GOT3 (cell line): ENCODE data around the gene BTN3A1.
"Not testable (repeated sequence)": the region's sequence is repeated elsewhere in the genome, so short reads cannot be mapped to it uniquely, and the experiment has no call there.

Source experiments
- DNase-seq: peaks from one replicate; lab custom pipeline; 2025; ENCODE audit warnings: mixed read lengths; lab: John Stamatoyannopoulos, UW

Gene BTN3A1

DNA sequence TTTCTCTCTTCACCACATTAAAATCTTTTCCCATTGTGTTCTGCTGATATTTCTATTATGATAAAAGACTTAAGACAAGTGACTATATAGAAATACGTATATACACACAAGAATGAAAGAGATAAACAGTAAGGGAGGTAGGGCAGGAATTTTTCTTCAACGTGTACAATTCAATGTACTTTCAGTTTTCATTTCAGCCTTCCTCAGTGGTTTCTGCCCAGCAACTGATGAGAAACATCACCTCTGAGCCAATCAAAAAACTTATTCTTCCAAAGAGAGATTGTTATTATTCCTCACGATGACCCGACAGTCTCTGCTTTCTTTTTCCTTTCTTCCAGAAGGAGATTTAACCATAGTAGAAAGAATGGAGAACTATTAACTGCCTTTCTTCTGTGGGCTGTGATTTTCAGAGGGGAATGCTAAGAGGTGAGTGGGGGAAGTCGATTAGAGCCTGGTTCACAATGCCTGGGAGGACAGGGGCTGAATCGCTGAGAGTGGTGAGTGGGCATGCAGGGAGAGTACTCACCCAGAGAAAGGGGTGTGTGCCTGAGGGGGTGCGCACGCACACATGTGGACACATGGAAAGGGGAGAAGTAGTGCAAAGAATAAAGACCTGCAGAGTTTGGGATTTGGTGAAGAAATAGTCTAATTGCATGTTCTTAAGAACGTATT is at the start of gene BTN3A1:
Gene BTN3A1 (plus strand): TSS at position 289 of the 672 bp plus-strand sequence. CDS start 3,289 bp downstream, outside the sequence.
- peak; percentile 42 for DNase-seq

DNA sequence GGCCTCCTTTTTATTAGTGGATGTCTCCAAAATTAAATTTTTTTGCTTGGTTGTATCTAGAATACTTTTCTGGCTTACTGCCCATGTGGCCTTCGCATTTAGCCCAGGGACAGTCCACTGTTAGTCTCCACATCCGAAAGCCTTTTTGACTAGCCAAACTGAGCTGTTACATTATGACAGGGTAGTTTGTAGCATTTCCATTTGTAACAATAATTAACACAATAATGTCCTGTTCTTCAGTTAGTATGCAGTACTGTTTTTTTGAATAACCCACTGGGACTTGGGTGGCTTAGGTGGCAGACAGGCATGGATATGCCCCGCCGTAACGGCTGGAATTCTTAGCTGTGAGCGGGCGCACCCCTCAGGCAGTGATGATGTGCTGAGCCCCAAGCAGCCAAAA is 49.8 kb upstream of the BTN3A1 start:
- no peak for DNase-seq

DNA sequence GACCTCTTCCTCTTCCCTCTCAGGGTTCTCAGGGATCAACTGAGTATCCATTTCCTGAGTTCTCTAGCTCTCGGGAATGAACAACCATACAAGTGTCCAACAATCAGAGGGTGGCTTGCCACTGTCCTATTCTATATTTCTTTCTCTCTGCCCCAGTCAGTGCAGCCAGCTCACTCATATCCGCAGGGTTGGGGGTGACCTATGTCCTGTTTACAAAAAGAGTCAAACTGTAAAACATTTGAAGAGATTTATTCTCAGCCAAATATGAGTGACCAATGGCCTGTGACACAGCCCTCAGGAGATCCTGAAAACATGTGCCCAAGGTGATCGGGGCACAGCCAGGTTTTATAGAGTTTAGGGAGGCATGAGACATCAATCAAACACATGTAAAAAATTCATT is 47.9 kb upstream of the BTN3A1 start:
- DNase-seq = no peak

DNA sequence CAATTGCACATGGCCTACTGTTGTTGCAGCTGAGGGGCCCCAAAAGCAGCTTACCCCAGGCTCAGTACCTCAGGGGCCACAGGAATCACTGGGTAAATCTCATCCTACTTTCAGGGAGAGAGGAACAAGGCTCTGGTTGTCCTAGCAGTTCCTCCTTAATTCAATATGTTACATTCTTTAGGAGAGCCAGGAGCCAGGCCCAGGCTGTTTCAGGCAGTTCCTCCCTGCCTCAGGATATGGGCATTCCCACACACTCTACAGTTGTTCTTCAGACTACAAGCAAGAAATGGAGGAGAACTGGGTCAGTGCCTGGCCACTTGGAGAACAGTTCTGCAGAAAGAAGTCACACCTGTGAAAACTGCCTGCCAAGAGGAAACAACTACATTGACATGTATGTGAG is 46.7 kb upstream of the BTN3A1 start:
- no peak for DNase-seq

DNA sequence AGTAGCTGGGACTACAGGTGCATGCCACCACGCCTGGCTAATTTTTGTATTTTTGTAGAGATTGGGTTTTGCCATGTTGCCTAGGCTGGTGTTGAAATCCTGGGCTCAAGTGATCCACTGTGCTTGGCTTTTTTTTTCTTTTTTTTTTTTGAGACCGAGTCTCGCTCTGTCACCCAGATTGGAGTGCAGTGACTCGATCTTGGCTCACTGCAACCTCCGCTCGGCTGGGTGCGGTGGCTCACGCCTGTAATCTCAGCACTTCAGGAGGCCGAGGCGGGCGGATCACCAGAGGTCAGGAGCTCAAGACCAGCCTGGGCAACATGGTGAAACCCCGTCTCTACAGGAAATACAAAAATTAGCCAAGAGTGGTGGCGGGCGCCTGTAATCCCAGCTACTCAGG is 44.5 kb upstream of the BTN3A1 start:
- DNase-seq = not testable (repeated sequence)

DNA sequence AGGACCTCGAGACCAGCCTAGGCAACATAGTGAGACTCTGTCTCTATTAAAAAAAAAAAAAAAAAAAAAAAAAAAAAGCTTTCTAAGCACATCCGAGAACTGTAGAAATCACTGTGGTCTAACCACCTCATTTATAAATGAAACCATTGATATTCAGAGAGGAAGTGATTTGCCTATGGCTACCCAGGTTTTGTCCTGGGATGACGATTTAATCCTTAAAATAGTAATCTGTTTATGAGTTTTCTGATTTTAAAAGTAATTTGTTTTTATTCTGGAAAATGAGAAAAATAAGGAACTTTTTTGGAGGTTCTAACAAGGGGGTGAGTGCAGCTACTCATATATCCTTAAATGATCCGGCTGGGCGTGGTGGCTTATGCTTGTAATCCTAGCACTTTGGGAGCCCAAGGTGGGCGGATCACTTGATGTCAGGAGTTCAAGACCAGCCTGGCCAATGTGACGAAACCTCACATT is 43.5 kb upstream of the BTN3A1 start:
- no peak for DNase-seq

DNA sequence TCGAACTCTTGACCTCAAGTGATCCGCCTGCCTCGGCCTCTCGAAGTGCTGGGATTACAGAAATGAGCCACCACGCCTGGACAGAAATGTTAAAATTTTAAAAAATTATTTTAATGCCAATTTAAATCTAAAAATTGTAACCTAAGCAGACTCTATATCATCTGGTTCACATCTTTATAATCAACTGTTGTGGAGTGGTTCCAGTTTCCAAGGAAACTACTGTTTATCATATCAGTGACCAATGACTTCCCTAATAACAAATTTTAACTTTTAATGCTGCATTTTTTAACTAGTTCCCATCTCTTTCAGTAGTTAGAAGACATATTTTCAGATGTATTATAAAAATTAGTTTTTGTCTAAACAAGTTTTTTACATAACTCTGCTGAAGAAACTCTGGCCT is 42.3 kb upstream of the BTN3A1 start:
- no peak for DNase-seq

DNA sequence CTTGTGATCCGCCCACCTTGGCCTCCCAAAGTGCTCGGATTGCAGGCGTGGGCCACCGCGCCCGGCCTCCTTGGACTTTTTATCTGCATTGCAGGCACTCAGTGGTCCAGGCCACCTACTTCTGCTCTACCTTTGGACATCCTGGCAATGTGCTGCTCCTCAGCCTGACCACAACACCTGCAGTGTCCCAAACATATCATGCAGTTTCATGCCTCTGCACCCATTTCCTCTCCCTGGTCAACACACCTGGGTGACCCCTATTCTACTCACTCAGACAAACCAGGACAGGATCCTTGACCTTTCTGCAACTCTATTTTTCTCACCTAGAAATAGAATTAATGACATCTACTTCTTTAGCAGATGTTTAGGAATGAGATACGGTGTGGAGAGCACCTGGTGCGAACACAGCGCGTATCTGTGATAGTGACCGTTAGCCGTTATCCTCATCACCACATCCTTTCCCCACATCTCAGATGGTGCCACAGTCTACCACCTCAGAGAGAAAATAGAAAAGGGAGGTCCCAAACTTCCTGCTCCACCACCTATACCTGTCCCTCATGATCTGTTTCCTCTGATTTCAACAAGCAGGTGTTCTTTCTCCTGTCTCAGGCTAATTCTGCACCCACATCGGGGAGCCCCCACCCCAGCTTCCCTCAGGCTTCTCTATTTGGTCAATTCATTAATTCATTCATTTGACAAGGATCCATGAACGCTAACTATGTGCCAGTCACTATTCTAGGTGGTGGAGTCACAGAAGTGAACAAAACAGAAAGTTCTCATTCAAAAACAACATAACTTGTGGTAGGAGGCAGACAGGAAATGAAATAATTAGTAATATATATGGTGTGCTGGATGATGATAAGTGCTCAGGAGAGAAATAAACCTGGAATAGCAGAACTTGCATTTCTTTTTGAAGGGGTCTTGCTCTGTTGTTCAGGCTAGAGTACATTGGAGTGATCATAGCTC is 41.3 kb upstream of the BTN3A1 start:
- DNase-seq = no peak

DNA sequence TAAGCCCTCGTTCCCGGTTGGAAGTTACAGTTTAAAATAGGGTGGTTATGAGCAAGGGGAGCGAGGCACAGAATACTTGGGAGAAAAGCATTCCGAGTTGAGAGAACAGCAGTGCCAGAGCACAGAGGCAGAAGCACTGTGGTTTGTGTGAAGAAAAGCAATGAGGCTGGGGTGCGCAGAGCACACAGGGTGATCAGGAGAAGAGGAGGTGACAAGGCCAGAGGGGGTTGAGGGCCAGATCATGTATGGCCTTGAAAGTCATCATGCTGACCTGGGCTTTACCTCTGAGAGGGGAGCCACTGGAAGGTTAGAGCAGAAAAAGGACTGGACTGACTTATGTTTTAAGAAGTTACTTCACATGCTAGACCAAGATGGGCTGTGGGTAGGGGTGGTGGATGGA is 40.5 kb upstream of the BTN3A1 start:
- DNase-seq = no peak

DNA sequence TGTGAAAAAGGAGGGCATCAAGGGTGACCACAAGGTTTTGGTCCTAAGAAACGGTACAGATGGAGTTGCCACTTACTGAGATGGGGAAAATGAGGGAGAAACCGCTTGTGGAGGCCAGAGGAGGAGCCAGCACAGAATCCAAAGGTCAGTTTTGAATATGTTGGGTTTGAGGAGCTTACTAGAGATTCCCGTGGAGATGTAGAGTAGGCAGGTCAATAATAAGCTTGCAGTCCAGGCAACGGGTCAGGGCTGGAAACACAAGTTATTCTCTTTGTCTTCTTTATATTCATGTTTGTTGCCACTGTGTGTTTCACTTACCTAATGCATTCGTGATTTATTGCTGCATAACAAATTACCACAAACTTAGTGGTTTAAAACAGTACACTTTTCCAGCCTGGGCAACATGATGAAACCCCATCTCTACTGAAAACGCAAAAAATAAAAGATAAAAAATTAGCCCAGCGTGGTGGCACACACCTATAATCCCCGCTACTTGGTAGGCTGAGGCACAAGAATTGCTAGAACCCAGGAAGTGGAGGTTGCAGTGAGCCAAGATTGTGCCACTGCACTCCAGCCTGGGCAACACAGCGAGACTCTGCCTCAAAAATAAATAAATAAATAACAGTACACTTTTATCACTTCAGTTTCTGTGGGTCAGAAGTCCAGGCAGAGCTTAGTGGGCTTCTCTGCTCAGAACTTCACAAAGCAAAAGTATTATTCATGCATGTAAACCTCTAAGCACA is 39.8 kb upstream of the BTN3A1 start:
- no peak for DNase-seq

DNA sequence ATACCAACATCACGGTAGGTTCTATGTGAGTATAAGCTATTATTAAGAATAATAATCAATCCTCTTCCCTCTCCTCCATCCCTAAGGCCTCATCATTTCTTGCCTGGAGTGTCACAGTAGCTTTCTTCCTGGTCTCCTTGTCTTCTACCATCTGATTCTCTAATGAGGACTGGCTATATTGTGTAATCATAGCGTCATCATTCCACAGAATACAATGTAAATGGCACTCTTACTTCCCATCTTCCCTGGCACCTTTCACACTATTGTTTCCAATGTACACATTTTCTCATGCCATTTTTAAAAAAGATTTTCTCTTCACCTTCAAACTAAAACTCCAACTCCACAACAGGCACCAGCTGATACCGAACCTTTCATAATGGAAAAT is 39.2 kb upstream of the BTN3A1 start:
- DNase-seq = no peak

DNA sequence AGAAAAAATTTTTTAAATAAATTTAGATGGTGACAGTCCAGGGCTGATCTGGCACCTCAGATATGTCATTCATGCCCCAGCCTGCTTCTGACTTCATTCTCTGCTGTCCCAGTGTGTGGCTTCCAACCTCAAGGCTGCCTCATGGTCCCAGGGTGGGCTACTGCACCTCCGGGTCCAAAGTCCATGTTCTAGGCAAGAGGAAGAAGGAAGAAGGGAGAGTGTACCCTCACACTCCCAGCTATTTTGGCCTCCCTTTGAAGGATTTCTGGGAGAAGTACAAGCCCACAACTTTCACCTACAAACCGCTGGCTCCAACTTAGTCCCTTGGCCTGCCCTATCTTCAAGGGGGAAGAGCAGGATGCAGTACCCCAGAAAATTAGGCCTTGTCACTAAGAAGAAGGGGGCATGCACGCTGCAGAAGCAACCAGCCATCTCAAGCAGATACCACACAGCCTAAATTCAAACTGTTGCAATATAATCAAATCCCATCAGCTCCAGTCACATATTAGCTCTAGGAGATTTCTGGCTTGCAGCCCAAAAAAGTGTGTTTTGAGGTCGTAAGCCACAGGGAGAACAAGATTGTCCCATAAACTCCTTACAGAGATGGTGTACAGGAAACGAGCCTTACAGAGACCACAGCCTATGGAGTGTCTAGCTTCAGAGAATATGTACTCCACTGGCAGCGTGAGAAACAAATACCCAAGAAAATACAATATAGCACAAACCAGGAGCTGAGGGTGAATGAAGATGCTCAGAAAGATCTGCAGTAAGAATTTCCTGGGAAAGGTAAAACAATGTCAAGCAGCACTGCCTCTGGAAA is 38.0 kb upstream of the BTN3A1 start:
- DNase-seq = no peak

DNA sequence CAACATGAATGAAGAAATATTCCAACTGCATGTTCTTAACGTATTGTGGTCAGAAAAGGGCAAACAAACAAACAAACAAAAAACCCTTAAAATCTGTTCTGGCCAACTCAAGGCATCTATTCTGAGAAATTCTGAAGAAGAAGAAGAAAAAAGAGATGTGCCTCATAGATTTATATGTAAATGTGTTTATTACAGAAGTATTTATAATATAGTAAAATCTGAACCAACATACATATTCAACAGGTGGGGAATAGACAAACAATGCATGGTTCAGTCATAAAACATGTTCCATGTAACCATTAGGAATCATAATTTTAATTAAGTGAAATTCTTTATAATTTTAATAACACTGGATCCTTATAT is 36.5 kb upstream of the BTN3A1 start:
- no peak for DNase-seq

DNA sequence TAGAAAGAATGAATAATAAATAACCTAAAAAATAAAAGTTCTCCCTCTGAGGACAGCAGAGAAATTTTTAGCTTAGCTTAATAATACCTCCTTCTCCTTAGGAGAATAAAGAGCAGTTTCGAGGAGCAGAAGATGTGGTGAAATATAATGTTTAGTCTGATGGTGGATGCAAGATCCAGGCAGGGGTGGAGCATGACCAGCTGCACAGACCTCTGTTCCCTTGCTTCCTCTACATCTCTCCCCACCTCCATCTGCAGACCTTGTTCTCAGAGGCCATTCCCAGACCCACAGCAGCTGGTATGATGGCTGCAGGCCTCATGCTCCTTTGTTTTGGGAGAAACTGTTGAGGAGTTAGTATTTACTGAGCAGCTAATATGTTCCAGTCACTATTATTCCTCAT is 35.6 kb upstream of the BTN3A1 start:
- DNase-seq = no peak

DNA sequence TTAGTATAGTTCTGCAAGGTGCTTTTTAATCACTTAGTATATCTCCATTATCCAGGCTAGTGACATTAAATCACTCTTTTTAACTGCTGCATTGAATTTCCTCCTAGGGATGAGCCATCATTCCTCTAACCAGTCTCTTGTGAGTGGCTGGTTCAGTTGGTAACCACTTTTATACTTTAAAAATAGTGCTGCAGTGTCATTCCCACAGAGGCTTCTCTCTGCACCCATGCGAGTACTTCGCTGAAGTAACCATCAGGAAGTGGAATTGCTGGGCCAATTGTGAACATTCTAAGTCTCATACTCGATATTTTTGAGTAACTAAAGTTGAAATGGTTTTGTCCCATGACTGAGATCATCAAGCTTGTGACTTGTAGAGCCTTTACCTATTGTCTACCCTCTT is 35.0 kb upstream of the BTN3A1 start:
- DNase-seq = no peak

DNA sequence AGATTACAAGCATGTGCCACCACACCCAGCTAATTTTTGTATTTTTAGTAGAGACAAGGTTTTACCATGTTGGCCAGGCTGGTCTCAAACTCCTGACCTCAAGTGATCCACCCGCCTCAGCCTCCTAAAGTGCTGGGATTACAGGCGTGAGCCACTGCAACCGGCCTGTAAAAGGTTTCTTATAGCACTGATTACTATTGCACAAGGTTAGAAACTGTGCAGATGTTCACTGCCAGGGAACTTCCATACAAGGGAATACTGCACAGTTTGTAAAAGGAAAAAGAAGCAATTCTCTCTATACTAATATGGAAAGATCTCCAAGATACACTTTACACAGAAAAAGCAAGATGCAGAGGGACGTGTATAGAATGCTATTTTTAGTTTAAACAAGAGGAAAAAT is 30.3 kb upstream of the BTN3A1 start:
- DNase-seq = not testable (repeated sequence)

DNA sequence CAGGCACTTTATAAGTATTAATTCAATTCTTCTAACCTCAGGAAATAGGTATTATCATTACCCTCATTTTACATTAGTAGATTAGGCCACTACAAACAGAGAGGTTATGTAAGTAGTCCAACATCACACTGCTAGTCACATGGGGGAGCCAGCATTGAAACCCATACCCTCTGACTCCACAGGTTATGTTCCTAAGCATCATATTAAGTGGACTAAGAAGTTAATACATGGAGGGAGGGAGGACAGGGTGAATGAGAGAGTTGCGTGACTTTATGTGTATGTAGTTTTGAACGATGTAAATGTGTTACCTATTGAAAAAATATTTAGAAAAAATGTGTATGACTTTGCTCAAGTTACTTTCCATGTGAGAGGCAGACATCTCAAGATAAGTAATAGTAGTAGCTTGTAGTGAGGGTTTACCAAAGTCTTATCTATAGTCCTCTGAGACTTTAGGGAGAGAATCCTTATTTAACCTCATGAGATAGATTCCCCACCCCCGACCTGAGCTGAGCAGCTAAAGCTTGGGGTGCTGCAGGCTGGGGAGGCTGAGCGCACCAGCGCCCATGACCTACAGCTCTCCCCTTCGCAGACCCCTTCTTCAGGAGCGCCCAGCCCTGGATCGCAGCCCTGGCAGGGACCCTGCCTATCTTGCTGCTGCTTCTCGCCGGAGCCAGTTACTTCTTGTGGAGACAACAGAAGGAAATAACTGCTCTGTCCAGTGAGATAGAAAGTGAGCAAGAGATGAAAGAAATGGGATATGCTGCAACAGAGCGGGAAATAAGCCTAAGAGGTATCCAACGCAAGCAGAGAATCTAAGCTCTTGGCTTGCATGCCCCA is 29.5 kb upstream of the BTN3A1 start:
- no peak for DNase-seq

DNA sequence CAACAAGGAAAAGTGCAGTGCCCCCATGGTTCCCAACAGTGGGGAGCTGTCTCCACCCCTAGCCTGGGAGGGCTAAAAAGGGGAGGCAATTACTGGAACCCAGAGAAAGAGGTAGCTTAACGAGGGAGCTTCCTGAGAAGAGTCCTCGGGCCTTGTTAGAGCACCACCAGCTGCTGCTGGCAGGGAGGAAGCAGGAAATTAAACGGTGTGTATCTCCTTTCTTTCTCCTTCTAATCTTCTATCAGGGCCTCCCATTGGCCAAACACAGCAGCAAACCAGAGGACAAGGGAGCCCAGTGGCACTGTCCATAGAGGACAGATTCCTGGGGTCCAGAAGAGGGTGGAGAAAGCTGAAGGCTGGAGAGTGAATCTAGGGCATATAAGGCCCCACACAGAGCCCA is 26.8 kb upstream of the BTN3A1 start:
- DNase-seq = no peak

DNA sequence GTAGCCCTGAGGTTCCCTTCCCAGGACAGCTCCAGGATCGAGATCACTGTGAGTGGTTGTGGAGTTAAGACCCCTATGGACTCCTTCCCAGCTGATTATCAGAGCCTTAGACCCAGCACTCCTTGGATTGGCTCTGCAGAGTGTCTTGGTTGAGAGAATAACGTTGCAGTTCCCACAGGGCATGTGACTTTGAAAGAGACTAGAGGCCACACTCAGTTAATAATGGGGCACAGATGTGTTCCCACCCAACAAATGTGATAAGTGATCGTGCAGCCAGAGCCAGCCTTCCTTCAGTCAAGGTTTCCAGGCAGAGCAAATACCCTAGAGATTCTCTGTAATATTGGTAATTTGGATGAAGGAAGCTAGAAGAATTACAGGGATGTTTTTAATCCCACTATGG is 24.4 kb upstream of the BTN3A1 start:
- no peak for DNase-seq

DNA sequence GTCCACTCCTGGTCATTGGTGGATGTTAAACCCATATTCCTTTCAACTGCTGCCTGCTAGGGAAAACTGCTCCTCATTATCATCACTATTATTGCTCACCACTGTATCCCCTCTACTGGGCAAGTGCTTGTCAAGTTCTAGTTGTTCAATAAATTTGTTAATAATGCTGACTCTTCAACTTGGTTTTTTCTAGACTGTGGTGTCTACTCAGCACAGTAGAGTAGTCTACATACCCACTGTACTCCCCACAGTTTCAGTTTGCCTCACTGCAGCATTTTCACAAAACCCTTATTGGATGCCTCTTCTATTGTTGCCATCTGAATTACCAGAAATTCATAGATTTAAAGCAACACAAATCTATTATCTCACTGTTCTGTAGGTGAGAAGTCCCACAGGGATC is 23.9 kb upstream of the BTN3A1 start:
- DNase-seq = not testable (repeated sequence)

DNA sequence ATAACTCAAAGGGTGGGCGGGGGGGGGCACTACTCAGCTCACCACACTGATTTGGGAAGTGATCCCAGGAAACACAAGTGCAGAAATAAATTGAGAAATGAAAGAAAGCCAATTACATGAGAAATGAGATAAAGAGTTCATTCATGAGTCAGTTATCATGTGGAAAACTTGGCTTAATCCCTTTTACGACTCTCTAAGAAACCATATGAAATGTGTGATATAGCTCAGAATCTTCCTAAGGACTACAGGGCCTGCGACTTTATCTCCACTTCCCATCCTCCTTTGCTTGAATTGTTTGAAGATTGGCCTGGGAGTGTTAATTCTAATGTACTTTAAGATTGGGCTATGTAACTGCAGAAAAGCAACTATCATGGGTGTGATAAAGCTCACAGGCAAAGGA is 22.8 kb upstream of the BTN3A1 start:
- DNase-seq = no peak
